ENCODE measurements around the gene P2RY13. TPM values are rescaled to one million over a fixed set of nuclear protein-coding genes. Genes with fewer than 3 reads are reported as not detected.

The P2RY13 gene
- total RNA-seq, 2 donors from 2014 or later = under 0.01 to 0.33 TPM

GRCh38 chr3:151281671-151282324 is 47.6 kb downstream of the P2RY13 start:
- peaks cover 3% of the 10 kb centered on the region for H3K4me1 ChIP-seq
- H3K27ac ChIP-seq = no peak overlapping the region
- no peaks in the 10 kb centered on the region for H3K27me3 ChIP-seq
- intact Hi-C loops (cut with DNase I) = loop anchor here (5.0 kb wide), 1 partner anchor 114 kb away; no protein-coding TSS in a partner anchor
- H3K4me3 ChIP-seq = no peak overlapping the region
- DNase-seq = no peak
- no peaks in the 10 kb centered on the region for H3K9me3 ChIP-seq
- no peak for TF ChIP-seq CTCF (IDR thresholded peaks at IDR 0.05)
- no peak for TF ChIP-seq POLR2A (IDR thresholded peaks at IDR 0.05)
- WGBS, 2 donors = 71 to 88% methylated on average over 9 of the region's 9 CpGs
- ATAC-seq = no peak
- no peaks in the 10 kb centered on the region for H3K36me3 ChIP-seq (replicated peaks in 1 of 2; ENCODE audit: insufficient read depth in 1 of 2, low read depth in 2 of 2)

- ATAC-seq = no peak
- H3K27ac ChIP-seq = no peak within 1 kb of the TSS
- TF ChIP-seq POLR2A (IDR thresholded peaks at IDR 0.05) (no peak), CTCF (IDR thresholded peaks at IDR 0.05) (no peak)
Observed at GRCh38 chr3:151278230-151278629, 51.1 kb downstream of the P2RY13 start, which contains the start of gene P2RY14. Gene P2RY14, minus strand, starts transcription at chr3:151278542. Its CDS starts 64,226 bp downstream, at chr3:151214316.

GRCh38 chr3:151276687-151277042 is 52.7 kb downstream of the P2RY13 start:
- no peaks in the 10 kb centered on the region for H3K27me3 ChIP-seq
- TF ChIP-seq POLR2A (IDR thresholded peaks at IDR 0.05) (no peak), CTCF (IDR thresholded peaks at IDR 0.05) (no peak)
- DNase-seq (no peak), ATAC-seq (no peak)
- intact Hi-C loops (cut with DNase I) = no loop called here
- H3K36me3 ChIP-seq (replicated peaks in 1 of 2; ENCODE audit: insufficient read depth in 1 of 2, low read depth in 2 of 2) = no peaks in the 10 kb centered on the region
- H3K9me3 ChIP-seq = no peaks in the 10 kb centered on the region
- no peaks in the 10 kb centered on the region for H3K4me1 ChIP-seq
- no peak overlapping the region for H3K4me3 ChIP-seq
- no peak overlapping the region for H3K27ac ChIP-seq
- WGBS, 2 donors = 82 to 86% methylated on average over 6 of the region's 6 CpGs

More at GRCh38 chr3:151278230-151278629, 51.1 kb downstream of the P2RY13 start, which contains the start of gene P2RY14:
- Histone ChIP-seq H3K4me1 (no peaks in the 10 kb centered on the region), H3K4me3 (no peak within 1 kb of the TSS), H3K9me3 (no peaks in the 10 kb centered on the region), H3K36me3 (replicated peaks in 1 of 2; ENCODE audit: insufficient read depth in 1 of 2, low read depth in 2 of 2) (no peaks in the 10 kb centered on the region), H3K27me3 (no peaks in the 10 kb centered on the region)
- DNase-seq = no peak
- WGBS, 2 donors = 59 to 68% methylated on average over 4 of the region's 4 CpGs
- intact Hi-C loops (cut with DNase I) = no loop called here

Other genes with a start within 250 kb of the P2RY13 start
- gene MED12L, start 243.9 kb downstream of the P2RY13 start, total RNA-seq = under 1 TPM; 0.33 to 0.78 TPM
- under 1 TPM in 1 of 2 donors, not detected in 1; 0.78 TPM for gene GPR171, start 126.3 kb downstream of the P2RY13 start, total RNA-seq
- gene P2RY14, start 51.0 kb downstream of the P2RY13 start, total RNA-seq = 1 to 10 TPM in 1 of 2 donors, not detected in 1; 1.8 TPM
- gene GPR87, start 12.7 kb downstream of the P2RY13 start, total RNA-seq = not detected
- under 1 TPM in 1 of 2 donors, not detected in 1; 0.78 TPM for gene P2RY12, start 55.2 kb upstream of the P2RY13 start, total RNA-seq
- gene IGSF10, start 131.5 kb upstream of the P2RY13 start, total RNA-seq = 1 to 10 TPM in 1 of 2 donors, under 1 TPM in 1; 0.99 to 1.0 TPM

All from body of pancreas (tissue), 4 donors.